GM19240 (cell line): ENCODE data around the gene DCT.

ENCODE experiments used
- DNase-seq: peaks from one replicate; pipeline ENCODE4 v3.0.0; 2011; ENCODE audit warnings: low spot score; ENCODE audit not compliant: insufficient read length

DCT gene

GRCh38 chr13:94395860-94396259, 83.6 kb downstream of the DCT start:
- no peak for DNase-seq

GRCh38 chr13:94394723-94395122, 84.8 kb downstream of the DCT start:
- no peak for DNase-seq

- no peak for DNase-seq
These were observed 88.6 kb downstream of the DCT start for GRCh38 chr13:94390881-94391280.

- no peak for DNase-seq
These were observed 89.7 kb downstream of the DCT start for GRCh38 chr13:94389604-94390351.

GRCh38 chr13:94387047-94387446, 92.4 kb downstream of the DCT start:
- no peak for DNase-seq
